SK-N-SH (cell line): Measurements from ENCODE around the gene SP100. TPM values are rescaled to one million over a fixed set of nuclear protein-coding genes. Genes with fewer than 3 reads are reported as not detected.

ENCODE experiments used
- CTCF ChIA-PET: fragments of 300-600, 350-600 bp; formaldehyde crosslinking; extraction: SDS; loops from one replicate; lab custom pipeline; 2021; lab: Yijun Ruan, JAX
- POLR2A ChIA-PET: fragments of 350-600 bp; sonication (Branson Sonifier 250); formaldehyde crosslinking; extraction: SDS; loops from one replicate; lab custom pipeline; 2020; ENCODE audit warnings: antibody characterized with exemption, inconsistent platforms; lab: Yijun Ruan, JAX
- DNase-seq: peaks from one replicate; pipeline ENCODE4 v3.0.0; 2012
- H2AFZ ChIP-seq: fragments of 200-600 bp; sonication (generic); 2 replicates; pipeline ENCODE4 v1.8.1; 2016; ENCODE audit warnings: antibody characterized with exemption, mild to moderate bottlenecking, low read depth
- H3F3A ChIP-seq: fragments of 200-600 bp; sonication (generic); replicated peaks from 2 replicates; pipeline ENCODE3; 2016; ENCODE audit warnings: antibody characterized with exemption, mild to moderate bottlenecking; ENCODE audit not compliant: insufficient read depth
- H3K27ac ChIP-seq, 2 experiments: fragments of 200-500 bp in 1 of 2; fragments of 200-600 bp in 1 of 2; sonication (Bioruptor generic) in 1 of 2; sonication (generic), shearing (Covaris generic) in 1 of 2; 2 replicates each; pipeline versions ENCODE4 v1.5.1 to v1.6.1; 2014 to 2016; ENCODE audit warnings: low read depth in 2 of 2, inconsistent platforms in 1 of 2, low read length in 1 of 2, mild to moderate bottlenecking in 1 of 2, mixed read lengths in 1 of 2
- H3K27me3 ChIP-seq: fragments of 200-600 bp; sonication (generic), shearing (Covaris generic); 2 replicates; pipeline ENCODE4 v1.6.1; 2016; ENCODE audit warnings: mixed run types; ENCODE audit not compliant: insufficient read depth
- H3K36me3 ChIP-seq, 2 experiments: fragments of 200-500 bp in 1 of 2; fragments of 200-600 bp in 1 of 2; sonication (Bioruptor generic) in 1 of 2; sonication (generic) in 1 of 2; replicated peaks in 1 of 2; 2 replicates each; pipeline versions ENCODE3 to v1.5.1; 2014 to 2016; ENCODE audit warnings: low read length in 1 of 2, mild to moderate bottlenecking in 1 of 2; ENCODE audit not compliant: insufficient read depth in 2 of 2, control insufficient read depth in 1 of 2
- H3K4me1 ChIP-seq, 2 experiments: fragments of 200-500 bp in 1 of 2; fragments of 200-600 bp in 1 of 2; sonication (Bioruptor generic) in 1 of 2; sonication (generic), shearing (Covaris generic) in 1 of 2; 2 replicates each; pipeline versions ENCODE4 v1.5.1 to v1.6.1; 2014 to 2016; ENCODE audit warnings: low read depth in 1 of 2, low read length in 1 of 2, mixed run types in 1 of 2; ENCODE audit not compliant: insufficient read depth in 2 of 2, control insufficient read depth in 1 of 2
- H3K4me2 ChIP-seq: fragments of 200-600 bp; sonication (generic), shearing (Covaris generic); 2 replicates; pipeline ENCODE4 v1.6.1; 2017; ENCODE audit warnings: mixed run types
- H3K4me3 ChIP-seq, 2 experiments: fragments of 200-500 bp in 1 of 2; fragments of 200-600 bp in 1 of 2; sonication (Bioruptor generic) in 1 of 2; sonication (generic), shearing (Covaris generic) in 1 of 2; 2 replicates each; pipeline versions ENCODE4 v1.5.1 to v1.8.1; 2014 to 2016; ENCODE audit warnings: low read depth in 2 of 2, inconsistent platforms in 1 of 2, low read length in 1 of 2, mild to moderate bottlenecking in 1 of 2, mixed read lengths in 1 of 2, moderate library complexity in 1 of 2
- H3K79me2 ChIP-seq: fragments of 200-600 bp; sonication (generic); 2 replicates; pipeline ENCODE4 v1.8.1; 2017; ENCODE audit warnings: mild to moderate bottlenecking; ENCODE audit not compliant: insufficient read depth
- H3K9ac ChIP-seq: fragments of 200-600 bp; sonication (generic); 2 replicates; pipeline ENCODE4 v1.6.1; 2017; ENCODE audit warnings: mixed run types
- H3K9me2 ChIP-seq: fragments of 200-600 bp; sonication (generic); 2 replicates; pipeline ENCODE4 v1.6.1; 2017; ENCODE audit warnings: mixed run types
- H3K9me3 ChIP-seq: fragments of 200-600 bp; sonication (generic); 2 replicates; pipeline ENCODE4 v1.6.1; 2017; ENCODE audit warnings: mixed run types, mild to moderate bottlenecking, moderate library complexity
- H4K20me1 ChIP-seq: fragments of 200-600 bp; sonication (generic); 2 replicates; pipeline ENCODE4 v1.6.1; 2017; ENCODE audit warnings: mild to moderate bottlenecking, mixed run types; ENCODE audit not compliant: insufficient read depth
- CTCF ChIP-seq: fragments of 200-600 bp; sonication (generic); IDR thresholded peaks from 2 replicates; pipeline ENCODE4 v1.6.1; 2017; ENCODE audit warnings: antibody characterized with exemption, mild to moderate bottlenecking, moderate library complexity
- EP300 ChIP-seq, 2 experiments: IDR thresholded peaks; 2 replicates each; pipeline versions ENCODE4 v1.4.0 to v1.6.1; 2012; ENCODE audit warnings: borderline replicate concordance in 1 of 2, low read depth in 1 of 2, low read length in 1 of 2
- EZH2phosphoT487 ChIP-seq: fragments of 200-600 bp; sonication (generic); IDR thresholded peaks from 2 replicates; pipeline ENCODE4 v1.6.1; 2017; ENCODE audit warnings: low read depth, mixed run types, mild to moderate bottlenecking, antibody characterized with exemption, moderate library complexity, borderline replicate concordance
- FOSL2 ChIP-seq: IDR thresholded peaks from 2 replicates; pipeline ENCODE4 v1.4.0; 2012; ENCODE audit warnings: low read depth, mild to moderate bottlenecking, moderate library complexity, borderline replicate concordance
- FOXM1 ChIP-seq: IDR thresholded peaks from 2 replicates; pipeline ENCODE4 v1.4.0; 2012; ENCODE audit warnings: low read depth, mild to moderate bottlenecking
- GATA2 ChIP-seq: sonication (generic); formaldehyde crosslinking; IDR thresholded peaks from 2 replicates; pipeline ENCODE4 v1.5.0; 2020; ENCODE audit warnings: mild to moderate bottlenecking, missing genetic modification reagents
- MAX ChIP-seq: IDR thresholded peaks from 2 replicates; pipeline ENCODE4 v1.4.0; 2012; ENCODE audit warnings: low read depth
- MEF2A ChIP-seq: IDR thresholded peaks from 2 replicates; pipeline ENCODE4 v1.4.0; 2012; ENCODE audit warnings: low read depth, borderline replicate concordance
- MXI1 ChIP-seq: IDR thresholded peaks from 2 replicates; pipeline ENCODE4 v1.6.1; 2012; ENCODE audit warnings: mild to moderate bottlenecking, low read depth, low read length, improper control_type of control experiment
- NRF1 ChIP-seq: IDR thresholded peaks from 2 replicates; pipeline ENCODE4 v1.6.1; 2012; ENCODE audit warnings: low read depth, mild to moderate bottlenecking, low read length
- POLR2AphosphoS5 ChIP-seq: IDR thresholded peaks from 2 replicates; pipeline ENCODE4 v1.6.1; 2012; ENCODE audit warnings: low read depth, low read length
- RXRA ChIP-seq: IDR thresholded peaks from 2 replicates; pipeline ENCODE4 v1.4.0; 2012; ENCODE audit warnings: low read depth, mild to moderate bottlenecking, borderline replicate concordance
- SIN3A ChIP-seq: IDR thresholded peaks from 2 replicates; pipeline ENCODE4 v1.6.1; 2012; ENCODE audit warnings: low read depth, mild to moderate bottlenecking, low read length, moderate library complexity, borderline replicate concordance
- TCF12 ChIP-seq: IDR thresholded peaks from 2 replicates; pipeline ENCODE4 v1.4.0; 2012
- TEAD4 ChIP-seq: IDR thresholded peaks from 2 replicates; pipeline ENCODE4 v1.4.0; 2012; ENCODE audit warnings: mild to moderate bottlenecking, borderline replicate concordance; ENCODE audit not compliant: insufficient read depth
- USF1 ChIP-seq: IDR thresholded peaks from 2 replicates; pipeline ENCODE4 v1.4.0; 2012; ENCODE audit warnings: low read depth, borderline replicate concordance
- YY1 ChIP-seq: IDR thresholded peaks from 2 replicates; pipeline ENCODE4 v1.4.0; 2012; ENCODE audit warnings: low read depth, mild to moderate bottlenecking
- ZBTB33 ChIP-seq: IDR thresholded peaks from 2 replicates; pipeline ENCODE4 v1.4.0; 2012; ENCODE audit warnings: low read depth, borderline replicate concordance
- WGBS: methylation state at CpG from one replicate; pipeline ENCODE4 v1.1.6; 2017; ENCODE audit warnings: low lambda C conversion rate; 5-methylcytosine and 5-hydroxymethylcytosine counted together
- polyA plus RNA-seq, 3 experiments: library from polyadenylated mRNA; depleted of rRNA; stranded (reverse); fragments of >200 nt; gene quantifications; 2 replicates each; pipeline ENCODE4 v1.2.3, GENCODE V29; 2012
- TF ChIP-seq, protein P1 (sequence below): fragments of 150-350 bp; IDR thresholded peaks from 2 replicates; pipeline ENCODE4 v1.6.1; 2017; ENCODE audit warnings: antibody characterized with exemption, low read length, low read depth, borderline replicate concordance
- TF ChIP-seq, protein P2 (sequence below): IDR thresholded peaks from 2 replicates; pipeline ENCODE4; 2012

The SP100 gene
- polyA plus RNA-seq, 1 of the 3 experiments (the other 2 are of a cell fraction), result 38.1 TPM

- H3K9ac ChIP-seq, result no peak overlapping the region
- H3K4me3 ChIP-seq, result no peak overlapping the region
- H3K36me3 ChIP-seq, result peaks cover 8 to 54% of the 10 kb centered on the region in 2 experiments
- no peak for DNase-seq
- no peaks in the 10 kb centered on the region for H3K9me2 ChIP-seq
- no peaks in the 10 kb centered on the region for H3K27me3 ChIP-seq
- H3F3A ChIP-seq, result peaks cover 4% of the 10 kb centered on the region
- H3K27ac ChIP-seq, result no peak overlapping the region
- WGBS, result 65% methylated on average over 1 of the region's 1 CpG
- H3K4me2 ChIP-seq, result no peak overlapping the region
- TF ChIP-seq YY1, result no peak
- TF ChIP-seq MXI1, result no peak
- TF ChIP-seq TEAD4, result no peak
- TF ChIP-seq MEF2A, result no peak
- no peak for TF ChIP-seq NRF1
- TF ChIP-seq GATA2, result no peak
- no peak for TF ChIP-seq USF1
- TF ChIP-seq ZBTB33, result no peak
- TF ChIP-seq MAX, result no peak
- TF ChIP-seq POLR2AphosphoS5, result no peak
- no peak for TF ChIP-seq EP300 (IDR thresholded peaks at IDR 0.05; ENCODE audit: borderline replicate concordance in 1 of 2, low read depth in 1 of 2, low read length in 1 of 2)
- no peak for TF ChIP-seq EZH2phosphoT487
- no peak for TF ChIP-seq FOSL2
- TF ChIP-seq, protein P1, sequence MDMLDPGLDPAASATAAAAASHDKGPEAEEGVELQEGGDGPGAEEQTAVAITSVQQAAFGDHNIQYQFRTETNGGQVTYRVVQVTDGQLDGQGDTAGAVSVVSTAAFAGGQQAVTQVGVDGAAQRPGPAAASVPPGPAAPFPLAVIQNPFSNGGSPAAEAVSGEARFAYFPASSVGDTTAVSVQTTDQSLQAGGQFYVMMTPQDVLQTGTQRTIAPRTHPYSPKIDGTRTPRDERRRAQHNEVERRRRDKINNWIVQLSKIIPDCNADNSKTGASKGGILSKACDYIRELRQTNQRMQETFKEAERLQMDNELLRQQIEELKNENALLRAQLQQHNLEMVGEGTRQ, result no peak
- no peak for TF ChIP-seq SIN3A
- TF ChIP-seq CTCF, result no peak
- TF ChIP-seq FOXM1, result no peak
- TF ChIP-seq, protein P2, sequence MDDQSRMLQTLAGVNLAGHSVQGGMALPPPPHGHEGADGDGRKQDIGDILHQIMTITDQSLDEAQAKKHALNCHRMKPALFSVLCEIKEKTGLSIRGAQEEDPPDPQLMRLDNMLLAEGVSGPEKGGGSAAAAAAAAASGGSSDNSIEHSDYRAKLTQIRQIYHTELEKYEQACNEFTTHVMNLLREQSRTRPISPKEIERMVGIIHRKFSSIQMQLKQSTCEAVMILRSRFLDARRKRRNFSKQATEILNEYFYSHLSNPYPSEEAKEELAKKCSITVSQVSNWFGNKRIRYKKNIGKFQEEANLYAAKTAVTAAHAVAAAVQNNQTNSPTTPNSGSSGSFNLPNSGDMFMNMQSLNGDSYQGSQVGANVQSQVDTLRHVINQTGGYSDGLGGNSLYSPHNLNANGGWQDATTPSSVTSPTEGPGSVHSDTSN, result no peak
- no peak for TF ChIP-seq TCF12
- no peak for TF ChIP-seq RXRA
- H2AFZ ChIP-seq, result no peak overlapping the region
- H3K4me1 ChIP-seq, result no peaks in the 10 kb centered on the region
- H3K79me2 ChIP-seq, result no peaks in the 10 kb centered on the region
- ChIA-PET CTCF (no interaction called here), POLR2A (no interaction called here)
- H3K9me3 ChIP-seq, result no peaks in the 10 kb centered on the region
- H4K20me1 ChIP-seq, result no peaks in the 10 kb centered on the region
Measured at GRCh38 chr2:230475143-230475542, 59.1 kb downstream of the SP100 start.
